Stomach (tissue), 4 donors: Measurements from ENCODE around the gene CRACDL.

Source experiments
- CTCF ChIP-seq, 7 experiments: fragments of 450-650 bp in 4 of 7; fragments of 200-600 bp in 3 of 7; sonication (generic) in 3 of 7; IDR thresholded peaks; one replicate each; pipeline ENCODE4 v1.5.1; 2016 to 2019; ENCODE audit warnings: antibody characterized with exemption in 7 of 7, control low read depth in 2 of 7, mild to moderate bottlenecking in 1 of 7
- EP300 ChIP-seq: sonication (generic); formaldehyde crosslinking; IDR thresholded peaks from one replicate; pipeline ENCODE4 v1.6.1; 2017; ENCODE audit warnings: antibody characterized with exemption
- POLR2A ChIP-seq, 4 donors: fragments of 450-650 bp; IDR thresholded peaks; one replicate each; pipeline ENCODE4 v1.6.1; 2016; ENCODE audit warnings: antibody characterized with exemption in 4 of 4, control low read depth in 2 of 4, mild to moderate bottlenecking in 1 of 4, moderate library complexity in 1 of 4

GRCh38 chr2:98803405-98804264 is 132.4 kb downstream of the CRACDL start:
- TF ChIP-seq CTCF (IDR thresholded peaks at IDR 0.05) = no peak
- TF ChIP-seq POLR2A (IDR thresholded peaks at IDR 0.05) = no peak
- TF ChIP-seq EP300 = no peak
